DMS53 (cell line): ENCODE results near the gene ADM5.
"Not testable (repeated sequence)": the region's sequence is repeated elsewhere in the genome, so short reads cannot be mapped to it uniquely, and the experiment has no call there.

ENCODE experiments used
- DNase-seq: peaks from one replicate; lab custom pipeline; 2025; lab: John Stamatoyannopoulos, UW

The ADM5 gene

DNA sequence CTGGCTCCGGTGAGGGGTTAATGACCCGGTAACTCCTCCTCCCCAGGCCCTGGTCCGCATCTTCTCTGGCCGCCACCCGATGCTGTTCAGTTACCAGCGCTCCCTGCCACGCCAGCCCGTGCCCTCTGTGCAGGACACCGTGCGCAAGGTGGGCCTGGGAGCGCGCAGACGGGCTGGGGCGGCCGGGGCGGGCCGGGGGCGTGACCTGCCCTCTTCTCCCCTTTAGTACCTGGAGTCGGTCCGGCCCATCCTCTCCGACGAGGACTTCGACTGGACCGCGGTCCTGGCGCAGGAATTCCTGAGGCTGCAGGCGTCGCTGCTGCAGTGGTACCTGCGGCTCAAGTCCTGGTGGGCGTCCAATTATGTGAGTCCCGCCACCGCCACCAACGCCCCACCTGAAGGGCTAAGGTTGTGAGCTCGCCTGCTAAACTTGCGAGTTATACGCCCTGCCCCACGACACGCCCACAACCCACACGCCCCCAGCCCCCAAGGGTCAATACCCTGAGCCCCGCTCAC is 11.9 kb downstream of the ADM5 start:
- DNase-seq, result no peak

DNA sequence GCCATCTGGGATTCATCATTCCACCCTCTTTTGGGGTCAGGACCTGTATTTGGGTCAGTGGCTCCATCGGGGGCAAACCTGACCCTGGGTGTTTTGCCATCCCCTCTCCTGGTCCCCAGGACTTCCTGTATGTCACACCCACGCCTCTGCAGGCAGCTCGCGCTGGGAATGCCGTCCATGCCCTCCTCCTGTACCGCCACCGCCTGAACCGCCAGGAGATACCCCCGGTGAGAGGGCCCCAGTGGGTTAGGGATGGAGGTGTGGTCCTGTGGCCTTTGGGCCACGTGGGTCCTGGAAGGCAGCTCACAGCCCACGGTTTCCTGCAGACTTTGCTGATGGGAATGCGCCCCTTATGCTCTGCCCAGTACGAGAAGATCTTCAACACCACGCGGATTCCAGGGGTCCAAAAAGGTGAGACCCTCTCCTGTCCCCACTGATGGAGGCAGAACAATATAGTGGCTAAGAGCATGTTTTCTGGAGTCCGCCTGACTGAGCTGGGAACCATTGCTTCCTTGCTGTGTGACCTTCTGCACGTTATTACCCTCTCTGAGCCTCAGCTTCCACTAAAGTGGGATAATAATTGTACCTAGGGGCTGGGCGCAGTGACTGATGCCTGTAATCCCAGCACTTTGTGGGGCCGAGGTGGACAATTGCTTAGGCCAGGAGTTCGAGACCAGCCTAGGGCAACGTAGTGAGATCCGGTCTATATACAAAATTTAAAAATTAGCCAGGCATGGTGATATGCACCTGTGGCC is 15.7 kb downstream of the ADM5 start:
- no peak for DNase-seq

DNA sequence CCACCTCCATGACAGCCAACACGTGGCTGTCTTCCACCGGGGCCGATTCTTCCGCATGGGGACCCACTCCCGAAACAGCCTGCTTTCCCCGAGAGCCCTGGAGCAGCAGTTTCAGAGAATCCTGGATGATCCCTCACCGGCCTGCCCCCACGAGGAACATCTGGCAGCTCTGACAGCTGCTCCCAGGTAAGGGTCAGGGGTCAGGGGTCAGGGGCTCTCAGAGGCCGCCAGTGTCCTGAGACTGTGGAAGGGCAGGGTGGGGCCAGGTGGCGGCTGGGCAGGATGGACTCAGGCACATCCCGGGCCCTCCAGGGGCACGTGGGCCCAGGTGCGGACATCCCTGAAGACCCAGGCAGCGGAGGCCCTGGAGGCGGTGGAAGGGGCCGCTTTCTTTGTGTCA is 16.5 kb downstream of the ADM5 start:
- no peak for DNase-seq

DNA sequence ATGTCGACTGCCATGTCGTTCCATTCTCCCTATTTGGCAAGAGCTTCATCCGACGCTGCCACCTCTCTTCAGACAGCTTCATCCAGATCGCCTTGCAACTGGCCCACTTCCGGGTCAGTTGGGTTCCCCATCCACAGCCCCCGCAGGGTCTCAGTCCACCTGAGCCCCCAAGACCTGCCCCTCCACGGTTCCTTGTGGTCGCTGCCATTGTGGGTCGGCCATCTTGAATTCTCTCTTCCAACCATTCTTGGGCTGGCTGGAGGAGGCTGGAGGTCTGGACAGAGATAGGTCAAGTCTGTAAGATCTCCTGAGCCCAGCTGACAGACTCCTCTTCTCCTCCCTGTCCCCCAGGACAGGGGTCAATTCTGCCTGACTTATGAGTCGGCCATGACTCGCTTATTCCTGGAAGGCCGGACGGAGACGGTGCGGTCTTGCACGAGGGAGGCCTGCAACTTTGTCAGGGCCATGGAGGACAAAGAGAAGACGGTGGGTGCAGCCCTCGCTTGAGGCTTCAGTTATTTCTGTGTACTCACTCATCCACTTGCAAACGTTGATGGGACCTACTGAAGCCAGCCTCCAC is 21.1 kb downstream of the ADM5 start:
- DNase-seq, result no peak

DNA sequence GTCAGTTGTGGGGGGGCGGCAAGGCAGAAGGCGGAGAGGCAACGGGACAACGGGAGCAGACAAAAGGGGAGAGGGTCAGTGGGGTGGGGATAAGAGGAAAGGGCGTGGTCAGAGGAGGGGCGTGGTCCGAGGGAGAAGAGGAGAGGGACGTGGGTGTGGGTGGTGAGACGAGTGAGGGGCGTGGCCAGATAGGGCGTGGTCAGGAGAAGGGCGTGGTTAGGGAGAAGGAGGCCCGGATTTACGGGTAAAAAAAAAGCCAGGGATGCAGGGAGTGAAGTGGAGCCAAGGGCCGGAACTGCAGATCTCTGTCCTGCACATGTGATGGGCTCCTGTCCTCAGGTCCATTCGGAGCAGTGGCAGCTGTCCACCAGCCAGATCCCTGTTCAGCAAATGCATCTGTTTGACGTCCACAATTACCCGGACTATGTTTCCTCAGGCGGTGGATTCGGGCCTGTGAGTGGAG is 23.0 kb downstream of the ADM5 start:
- DNase-seq, result peak; percentile 22

DNA sequence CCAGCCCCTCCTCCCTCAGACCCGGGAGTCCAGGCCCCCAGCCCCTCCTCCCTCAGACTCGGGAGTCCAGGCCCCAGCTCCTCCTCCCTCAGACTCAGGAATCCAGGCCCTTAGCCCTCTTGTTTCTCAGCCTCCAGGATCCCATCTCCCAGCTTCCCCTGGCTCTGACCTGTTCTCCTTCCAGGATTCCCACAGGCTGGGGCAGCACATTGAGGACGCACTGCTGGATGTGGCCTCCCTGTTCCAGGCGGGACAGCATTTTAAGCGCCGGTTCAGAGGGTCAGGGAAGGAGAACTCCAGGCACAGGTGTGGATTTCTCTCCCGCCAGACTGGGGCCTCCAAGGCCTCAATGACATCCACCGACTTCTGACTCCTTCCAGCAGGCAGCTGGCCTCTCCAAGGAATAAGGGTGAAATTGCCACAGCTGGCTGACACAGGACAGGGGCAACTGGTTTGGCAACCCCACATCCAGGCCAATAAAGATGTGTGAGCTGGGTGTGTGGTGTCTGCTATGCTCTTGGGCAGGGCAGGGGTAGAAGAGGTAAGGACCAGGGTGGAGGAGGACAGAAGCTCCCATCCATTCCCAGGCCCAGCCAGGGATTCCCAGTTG is 23.9 kb downstream of the ADM5 start:
- peak; percentile 26 for DNase-seq

DNA sequence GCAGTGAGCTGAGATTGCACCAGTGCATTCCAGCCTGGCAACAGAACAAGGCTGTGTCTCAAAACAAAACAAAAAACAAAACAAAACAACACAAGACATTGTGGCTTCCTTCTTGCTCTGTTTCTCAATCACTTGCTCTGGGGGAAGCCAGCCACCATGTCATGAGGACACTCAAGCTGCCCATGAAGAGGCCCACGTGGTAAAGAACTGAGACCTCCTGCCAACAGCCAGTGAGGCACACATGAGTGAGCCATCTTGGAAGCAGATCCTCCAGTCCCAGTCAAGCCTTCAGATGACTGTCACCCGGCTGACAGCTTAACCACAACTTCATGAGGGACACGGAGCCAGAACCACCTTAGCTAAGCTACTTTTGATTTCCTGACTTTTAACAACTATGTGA is 26.8 kb downstream of the ADM5 start:
- DNase-seq, result peak; percentile 11

DNA sequence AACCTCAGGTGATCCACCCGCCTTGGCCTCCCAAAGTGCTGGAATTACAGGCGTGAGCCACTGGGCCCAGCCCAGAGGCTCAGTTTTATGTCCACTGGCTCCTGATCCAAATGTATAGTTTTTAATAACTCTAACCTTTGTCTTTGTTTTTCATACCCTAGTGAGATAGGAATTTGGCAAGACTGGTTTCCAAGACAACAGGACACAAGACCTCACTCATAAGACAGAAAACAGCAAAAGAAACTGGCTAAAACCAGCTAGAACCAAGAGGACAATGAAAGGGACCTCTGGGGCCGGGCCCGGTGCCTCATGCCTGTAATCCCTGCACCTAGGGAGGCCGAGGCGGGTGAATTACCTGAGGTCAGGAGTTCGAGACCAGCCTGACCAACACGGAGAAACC is 29.1 kb downstream of the ADM5 start:
- no peak for DNase-seq

DNA sequence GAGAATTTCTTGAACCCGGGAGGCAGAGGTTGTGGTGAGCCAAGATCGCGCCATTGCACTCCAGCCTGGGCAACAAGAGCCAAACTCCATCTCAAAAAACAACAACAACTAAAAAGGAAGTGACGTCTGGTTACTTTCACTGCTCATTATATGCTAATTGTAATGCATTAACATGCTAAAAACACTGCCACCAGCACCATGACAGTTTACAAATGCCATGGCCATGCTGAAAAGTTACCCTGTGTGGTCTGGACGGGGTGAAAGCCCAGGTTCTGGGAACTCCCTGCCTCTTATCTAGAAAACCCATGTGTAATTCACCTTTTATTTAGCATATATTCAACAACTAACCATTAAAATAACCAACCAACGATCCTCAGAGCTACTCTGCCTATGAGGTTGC is 29.6 kb downstream of the ADM5 start:
- no peak for DNase-seq

DNA sequence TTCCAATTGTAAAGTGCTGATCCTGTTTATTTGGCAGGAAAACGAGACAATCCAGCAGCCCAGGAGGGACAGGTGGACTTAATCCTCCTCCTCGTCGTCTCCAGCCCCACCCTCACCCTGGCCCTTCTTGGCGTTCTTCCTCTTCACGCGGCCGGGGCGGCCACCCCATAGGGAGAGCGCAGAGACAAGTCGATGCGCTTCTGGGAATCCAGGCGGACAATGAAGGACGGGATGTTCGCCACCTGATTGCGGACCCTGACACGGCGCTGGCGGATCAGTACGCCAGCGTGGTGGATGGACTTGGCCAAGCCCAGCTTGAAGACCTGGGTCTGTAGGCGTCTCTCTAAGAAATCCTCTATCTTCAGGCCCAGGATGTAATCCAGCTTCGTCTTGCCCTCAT is 30.0 kb downstream of the ADM5 start:
- DNase-seq, result not testable (repeated sequence)

DNA sequence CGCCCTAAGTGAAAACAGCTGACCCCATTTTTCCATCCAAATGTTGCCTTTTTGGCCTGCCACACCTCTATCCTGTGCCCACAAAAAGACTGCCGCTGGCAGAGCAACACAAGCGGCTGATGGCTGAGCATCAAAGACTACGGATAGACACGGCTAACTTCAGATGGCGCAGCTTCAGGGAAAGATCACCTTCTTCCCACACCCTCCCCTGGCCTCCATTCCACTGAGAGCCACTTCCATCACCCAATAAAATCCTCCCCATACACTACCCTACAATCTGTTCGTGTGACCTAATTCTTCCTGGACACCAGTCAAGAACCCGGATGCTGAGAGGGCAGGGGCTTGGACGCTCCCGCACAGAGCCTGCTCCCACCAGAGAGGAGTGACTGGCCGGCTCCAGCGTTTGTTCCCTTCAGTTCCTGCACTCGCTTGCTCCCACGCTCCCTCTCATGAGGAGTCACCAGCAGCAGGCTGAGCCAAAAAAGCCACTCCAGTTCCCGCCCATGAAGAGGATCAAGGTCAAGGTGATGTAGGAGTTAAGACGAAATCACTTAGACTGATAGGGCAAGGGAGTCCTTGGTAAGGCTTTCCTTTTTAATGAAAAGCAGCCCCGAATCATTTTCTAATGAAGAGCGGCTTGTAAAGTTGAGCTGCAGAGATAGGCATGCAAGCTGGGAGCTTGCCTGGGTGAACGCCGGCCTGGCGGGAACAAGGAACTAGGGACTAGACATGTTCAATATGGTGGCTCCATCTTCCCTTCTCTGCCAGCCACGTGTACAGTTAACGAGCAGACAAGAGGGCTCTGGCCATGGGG is 38.0 kb downstream of the ADM5 start:
- no peak for DNase-seq

DNA sequence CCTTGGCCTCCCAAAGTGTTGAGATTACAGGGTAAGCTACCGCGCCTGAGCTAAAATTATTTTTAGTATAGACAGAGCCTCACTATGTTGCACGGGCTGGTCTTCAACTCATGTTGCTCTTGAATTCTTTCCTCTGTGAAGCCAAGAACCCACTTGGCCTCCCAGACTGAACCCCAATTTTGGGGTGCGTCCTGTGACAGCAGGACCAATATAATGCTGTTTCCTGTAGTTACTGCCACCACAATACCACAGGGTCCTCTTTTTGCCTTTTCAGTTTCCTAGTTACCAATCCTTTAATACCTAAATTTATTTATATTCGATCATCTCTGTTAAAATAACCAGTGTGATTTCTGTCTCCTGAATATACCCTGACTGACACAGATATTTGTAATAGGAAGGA is 40.8 kb downstream of the ADM5 start:
- DNase-seq, result no peak

DNA sequence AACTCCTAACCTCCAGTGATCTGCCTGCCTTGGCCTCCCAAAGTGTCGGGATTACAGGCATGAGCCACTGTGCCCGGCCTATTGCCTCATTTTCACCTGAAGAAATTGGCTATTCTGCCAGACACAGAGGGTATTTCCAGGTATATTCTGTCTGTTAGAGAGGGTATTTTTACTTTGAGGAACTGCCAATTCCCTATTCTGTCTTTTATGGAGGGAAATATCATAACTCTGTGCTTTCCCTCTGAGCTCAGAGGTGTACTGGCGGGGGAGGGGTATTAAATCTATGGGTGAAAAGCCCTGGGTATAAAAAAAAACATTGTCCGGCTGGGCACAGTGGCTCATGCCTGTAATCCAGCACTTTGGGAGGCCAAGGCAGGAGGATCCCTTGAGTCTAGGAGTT is 48.9 kb downstream of the ADM5 start:
- DNase-seq, result no peak

DNA sequence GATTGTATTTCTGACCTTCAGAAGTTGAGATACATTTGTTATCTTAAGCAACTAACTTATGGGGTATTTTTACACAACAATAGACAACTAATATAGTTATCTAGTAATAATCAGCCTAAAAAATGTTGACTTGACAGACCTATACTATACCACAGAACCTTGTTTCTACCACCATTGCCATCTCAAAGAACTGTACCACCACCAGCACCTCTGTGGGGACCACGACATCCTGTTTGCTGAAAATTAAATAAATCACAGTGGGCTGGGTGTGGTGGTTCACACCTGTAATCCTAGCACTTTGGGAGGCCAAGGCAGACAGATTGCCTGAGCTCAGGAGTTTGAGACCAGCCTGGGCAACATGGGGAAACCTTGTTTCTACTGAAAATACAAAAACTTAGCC is 49.7 kb downstream of the ADM5 start:
- no peak for DNase-seq

DNA sequence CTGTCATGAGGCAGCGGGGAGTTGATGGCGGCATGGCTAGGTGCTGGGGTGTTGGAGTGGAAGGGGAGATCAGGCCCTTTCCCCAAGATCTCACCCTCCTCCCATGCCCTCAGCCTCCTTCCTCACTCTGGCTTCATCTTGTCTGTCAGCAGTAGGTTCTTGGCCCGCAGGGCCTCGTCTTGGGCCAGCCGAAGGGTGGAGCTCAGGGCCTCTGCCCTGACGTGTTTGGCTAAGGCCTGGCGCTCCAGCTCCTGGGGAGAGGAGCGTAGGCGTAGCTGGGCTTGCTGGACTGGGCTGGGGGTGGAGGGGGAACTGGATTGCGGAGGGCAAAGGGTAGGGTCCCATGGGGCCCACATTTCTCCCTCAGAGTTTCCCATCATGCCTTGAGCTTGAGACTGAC is 50.5 kb downstream of the ADM5 start:
- DNase-seq, result no peak
